ENCODE results near the gene AP3S1. TPM values are rescaled to one million over a fixed set of nuclear protein-coding genes. Genes with fewer than 3 reads are reported as not detected.
A peak's percentile ranks its signal among the peaks of the same experiment; 100 is the strongest.

AP3S1 gene
- total and polyA plus RNA-seq, 2 of the 13 experiments (the other 11 are each of a cell fraction or from before 2014, with no cell fraction given): 50.5 to 85.9 TPM

DNA sequence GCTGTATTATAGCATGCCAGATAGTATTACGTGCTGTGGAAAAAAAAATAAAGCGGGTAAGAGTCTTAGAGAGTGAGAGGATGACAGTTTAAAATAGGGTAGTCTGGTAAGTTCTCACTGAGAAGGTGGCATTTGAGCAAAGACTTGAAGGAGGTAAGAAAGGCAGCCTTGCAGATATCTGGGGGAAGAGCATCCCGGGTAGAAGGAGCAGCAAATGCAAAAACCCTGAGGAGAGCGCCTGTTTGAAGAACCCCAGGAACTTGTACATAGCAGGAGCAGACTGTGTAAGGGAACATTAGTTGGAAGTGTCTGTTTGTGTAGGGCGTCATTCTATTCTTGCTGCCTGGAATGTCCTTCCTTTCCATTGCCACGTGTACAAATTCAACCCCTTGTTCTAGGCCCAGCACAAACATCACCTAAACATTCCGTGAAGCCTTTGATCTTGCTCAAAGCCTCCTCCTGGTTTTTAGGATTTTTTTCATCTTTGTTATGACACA lies 2.6 kb downstream of the AP3S1 start (continued):
- TF ChIP-seq, protein P1, sequence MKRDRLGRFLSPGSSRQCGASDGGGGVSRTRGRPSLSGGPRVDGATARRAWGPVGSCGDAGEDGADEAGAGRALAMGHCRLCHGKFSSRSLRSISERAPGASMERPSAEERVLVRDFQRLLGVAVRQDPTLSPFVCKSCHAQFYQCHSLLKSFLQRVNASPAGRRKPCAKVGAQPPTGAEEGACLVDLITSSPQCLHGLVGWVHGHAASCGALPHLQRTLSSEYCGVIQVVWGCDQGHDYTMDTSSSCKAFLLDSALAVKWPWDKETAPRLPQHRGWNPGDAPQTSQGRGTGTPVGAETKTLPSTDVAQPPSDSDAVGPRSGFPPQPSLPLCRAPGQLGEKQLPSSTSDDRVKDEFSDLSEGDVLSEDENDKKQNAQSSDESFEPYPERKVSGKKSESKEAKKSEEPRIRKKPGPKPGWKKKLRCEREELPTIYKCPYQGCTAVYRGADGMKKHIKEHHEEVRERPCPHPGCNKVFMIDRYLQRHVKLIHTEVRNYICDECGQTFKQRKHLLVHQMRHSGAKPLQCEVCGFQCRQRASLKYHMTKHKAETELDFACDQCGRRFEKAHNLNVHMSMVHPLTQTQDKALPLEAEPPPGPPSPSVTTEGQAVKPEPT (CRISPR knock-in tag; IDR thresholded peaks at IDR 0.05; ENCODE audit: low read depth): no peak
- no peak for TF ChIP-seq TGIF2 (CRISPR knock-in tag; IDR thresholded peaks at IDR 0.05)
- TF ChIP-seq SOX5 (CRISPR knock-in tag; IDR thresholded peaks at IDR 0.05; ENCODE audit: borderline replicate concordance): peak; percentile 92
- no peak for TF ChIP-seq EED (CRISPR knock-in tag; IDR thresholded peaks at IDR 0.05)
- peak; percentile 32; the same call in 1 of the 2 replicates for TF ChIP-seq GATAD1 (CRISPR knock-in tag; IDR thresholded peaks at IDR 0.05)
- TF ChIP-seq PHF5A (CRISPR knock-in tag; IDR thresholded peaks at IDR 0.05; ENCODE audit: low read depth, unreplicated experiment): no peak
- 0 out of 2 replicates have a peak, but pooled peaks have one; percentile 72 for TF ChIP-seq XBP1 (CRISPR knock-in tag; IDR thresholded peaks at IDR 0.05)
- no peak for TF ChIP-seq TOPORS (CRISPR knock-in tag; IDR thresholded peaks at IDR 0.05)
- no peak for TF ChIP-seq CEBPB (IDR thresholded peaks at IDR 0.05; ENCODE audit: borderline replicate concordance, low read depth, low read length)
- TF ChIP-seq SOX13 (IDR thresholded peaks at IDR 0.05): peak; percentile 65; the same call in 1 of the 2 replicates
- peak in 1 of 2 experiments; percentile 92; a peak in 2 of 4 replicates for TF ChIP-seq SOX13 (CRISPR knock-in tag; conservative IDR thresholded peaks at IDR 0.05 in 1 of 2, IDR thresholded peaks at IDR 0.05 in 1 of 2)
- TF ChIP-seq ZNF12 (CRISPR knock-in tag; IDR thresholded peaks at IDR 0.05): no peak
- TF ChIP-seq BCL6 (CRISPR knock-in tag; IDR thresholded peaks at IDR 0.05): peak; percentile 61; the same call in 1 of the 2 replicates
- TF ChIP-seq, protein P2, sequence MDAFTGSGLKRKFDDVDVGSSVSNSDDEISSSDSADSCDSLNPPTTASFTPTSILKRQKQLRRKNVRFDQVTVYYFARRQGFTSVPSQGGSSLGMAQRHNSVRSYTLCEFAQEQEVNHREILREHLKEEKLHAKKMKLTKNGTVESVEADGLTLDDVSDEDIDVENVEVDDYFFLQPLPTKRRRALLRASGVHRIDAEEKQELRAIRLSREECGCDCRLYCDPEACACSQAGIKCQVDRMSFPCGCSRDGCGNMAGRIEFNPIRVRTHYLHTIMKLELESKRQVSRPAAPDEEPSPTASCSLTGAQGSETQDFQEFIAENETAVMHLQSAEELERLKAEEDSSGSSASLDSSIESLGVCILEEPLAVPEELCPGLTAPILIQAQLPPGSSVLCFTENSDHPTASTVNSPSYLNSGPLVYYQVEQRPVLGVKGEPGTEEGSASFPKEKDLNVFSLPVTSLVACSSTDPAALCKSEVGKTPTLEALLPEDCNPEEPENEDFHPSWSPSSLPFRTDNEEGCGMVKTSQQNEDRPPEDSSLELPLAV (CRISPR knock-in tag; conservative IDR thresholded peaks at IDR 0.05; ENCODE audit: low read depth): no peak
- TF ChIP-seq CBX1 (IDR thresholded peaks at IDR 0.05; ENCODE audit: low read depth): no peak
- TF ChIP-seq BHLHE40 (IDR thresholded peaks at IDR 0.05; ENCODE audit: low read length): peak; percentile 71
- no peak for TF ChIP-seq ZNF180 (CRISPR knock-in tag; IDR thresholded peaks at IDR 0.05; ENCODE audit: borderline replicate concordance, low read depth)
- TF ChIP-seq ZNF782 (CRISPR knock-in tag; IDR thresholded peaks at IDR 0.05; ENCODE audit: borderline replicate concordance): no peak
- no peak for TF ChIP-seq ZNF446 (CRISPR knock-in tag; IDR thresholded peaks at IDR 0.05)
- TF ChIP-seq ZNF251 (CRISPR knock-in tag; IDR thresholded peaks at IDR 0.05): no peak
- no peak for TF ChIP-seq HIVEP1 (CRISPR knock-in tag; IDR thresholded peaks at IDR 0.05)
- 0 out of 2 replicates have a peak, but pooled peaks have one; percentile 43 for TF ChIP-seq KMT2A (CRISPR knock-in tag; IDR thresholded peaks at IDR 0.05)
- TF ChIP-seq SAP130 (CRISPR knock-in tag; IDR thresholded peaks at IDR 0.05; ENCODE audit: low read depth): peak; percentile 78
- no peak for TF ChIP-seq FOXP1 (IDR thresholded peaks at IDR 0.05)
- TF ChIP-seq FOXP1 (CRISPR knock-in tag; IDR thresholded peaks at IDR 0.05): peak; percentile 53; the same call in 1 of the 2 replicates
- TF ChIP-seq ZNF296 (CRISPR knock-in tag; conservative IDR thresholded peaks at IDR 0.05): no peak
- TF ChIP-seq RARA (CRISPR knock-in tag; IDR thresholded peaks at IDR 0.05): 0 out of 2 replicates have a peak, but pooled peaks have one; percentile 17
- TF ChIP-seq NONO (IDR thresholded peaks at IDR 0.05): no peak
- TF ChIP-seq NONO (CRISPR knock-in tag; conservative IDR thresholded peaks at IDR 0.05): no peak
- TF ChIP-seq TEAD3 (CRISPR knock-in tag; optimal IDR thresholded peaks at IDR 0.05; ENCODE audit: borderline replicate concordance): peak; percentile 95
- TF ChIP-seq ZFY (CRISPR knock-in tag; IDR thresholded peaks at IDR 0.05): peak; percentile 58; the same call in 1 of the 2 replicates
- TF ChIP-seq PBX2 (CRISPR knock-in tag; IDR thresholded peaks at IDR 0.05): no peak

Data from HepG2 (cell line).